ENCODE data around the gene STUM.
"Not testable (repeated sequence)": the region's sequence is repeated elsewhere in the genome, so short reads cannot be mapped to it uniquely, and the experiment has no call there.

STUM gene

GRCh38 chr1:226548256-226549093 is at the start of gene STUM:
Gene STUM, plus strand, starts transcription at chr1:226548764. Its CDS starts 141 bp downstream, at chr1:226548905.
- peak in 1 of 2 donors; percentile 1 for DNase-seq (ENCODE audit: low read depth in 1 of 2, low spot score in 1 of 2)

GRCh38 chr1:226499699-226500098 is 48.9 kb upstream of the STUM start:
- DNase-seq (ENCODE audit: low read depth in 1 of 2, low spot score in 1 of 2), result not testable (repeated sequence)

- no peak for DNase-seq (ENCODE audit: low read depth in 1 of 2, low spot score in 1 of 2)
Observed at GRCh38 chr1:226506021-226506420, 42.5 kb upstream of the STUM start.

- no peak for DNase-seq (ENCODE audit: low read depth in 1 of 2, low spot score in 1 of 2)
Observed at GRCh38 chr1:226506921-226507320, 41.6 kb upstream of the STUM start.

- no peak for DNase-seq (ENCODE audit: low read depth in 1 of 2, low spot score in 1 of 2)
Observed at GRCh38 chr1:226510453-226510852, 38.1 kb upstream of the STUM start.

GRCh38 chr1:226511296-226511695 is 37.3 kb upstream of the STUM start:
- no peak for DNase-seq (ENCODE audit: low read depth in 1 of 2, low spot score in 1 of 2)

GRCh38 chr1:226512076-226512728 is 36.4 kb upstream of the STUM start:
- DNase-seq (ENCODE audit: low read depth in 1 of 2, low spot score in 1 of 2), result no peak

GRCh38 chr1:226518375-226518774 is 30.2 kb upstream of the STUM start:
- no peak for DNase-seq (ENCODE audit: low read depth in 1 of 2, low spot score in 1 of 2)

- no peak for DNase-seq (ENCODE audit: low read depth in 1 of 2, low spot score in 1 of 2)
Observed at GRCh38 chr1:226519135-226519534, 29.4 kb upstream of the STUM start.

GRCh38 chr1:226519716-226520598 is 28.6 kb upstream of the STUM start:
- no peak for DNase-seq (ENCODE audit: low read depth in 1 of 2, low spot score in 1 of 2)

- DNase-seq (ENCODE audit: low read depth in 1 of 2, low spot score in 1 of 2), result no peak
Observed at GRCh38 chr1:226520640-226521355, 27.8 kb upstream of the STUM start.

- DNase-seq (ENCODE audit: low read depth in 1 of 2, low spot score in 1 of 2), result no peak
Observed at GRCh38 chr1:226523646-226524406, 24.7 kb upstream of the STUM start.

GRCh38 chr1:226524547-226524946 is 24.0 kb upstream of the STUM start:
- no peak for DNase-seq (ENCODE audit: low read depth in 1 of 2, low spot score in 1 of 2)

GRCh38 chr1:226525750-226526149 is 22.8 kb upstream of the STUM start:
- no peak for DNase-seq (ENCODE audit: low read depth in 1 of 2, low spot score in 1 of 2)

- no peak for DNase-seq (ENCODE audit: low read depth in 1 of 2, low spot score in 1 of 2)
Observed at GRCh38 chr1:226526801-226527595, 21.6 kb upstream of the STUM start.

- no peak for DNase-seq (ENCODE audit: low read depth in 1 of 2, low spot score in 1 of 2)
Observed at GRCh38 chr1:226529891-226530290, 18.7 kb upstream of the STUM start.

GRCh38 chr1:226530591-226530990 is 18.0 kb upstream of the STUM start:
- DNase-seq (ENCODE audit: low read depth in 1 of 2, low spot score in 1 of 2), result no peak

- no peak for DNase-seq (ENCODE audit: low read depth in 1 of 2, low spot score in 1 of 2)
Observed at GRCh38 chr1:226531360-226532093, 17.0 kb upstream of the STUM start.

- no peak for DNase-seq (ENCODE audit: low read depth in 1 of 2, low spot score in 1 of 2)
Observed at GRCh38 chr1:226532553-226532952, 16.0 kb upstream of the STUM start.
